CD14-positive monocyte (primary cell): ENCODE results near the gene PRC1. TPM values are rescaled to one million over a fixed set of nuclear protein-coding genes. Genes with fewer than 3 reads are reported as not detected.

ENCODE experiments used
- DNase-seq, 3 donors: peaks; one replicate each; pipeline ENCODE4 v3.0.0-alpha.2; 2011 to 2022
- H2AFZ ChIP-seq: 2 replicates; pipeline ENCODE4 v1.6.0; 2012; ENCODE audit warnings: mild to moderate bottlenecking, low read depth, low read length, inconsistent platforms; ENCODE audit not compliant: insufficient read depth, poor library complexity, severe bottlenecking
- H3K27ac ChIP-seq, 2 donors: 1 replicate in 1 of 2; 2 replicates in 1 of 2; pipeline ENCODE4 v1.5.1; 2012 to 2013; ENCODE audit warnings: low read length in 2 of 2, control low read depth in 1 of 2, inconsistent platforms in 1 of 2, low read depth in 1 of 2, mild to moderate bottlenecking in 1 of 2
- H3K27me3 ChIP-seq, 2 donors: one replicate each; pipeline versions ENCODE4 v1.6.0 to v1.6.1; 2011 to 2013; ENCODE audit warnings: low read length in 2 of 2; ENCODE audit not compliant: control insufficient read depth in 2 of 2, insufficient read depth in 2 of 2
- H3K36me3 ChIP-seq, 2 donors: replicated peaks in 1 of 2; 1 replicate in 1 of 2; 2 replicates in 1 of 2; pipeline versions ENCODE4 v1.5.1 to v1.6.1; 2012 to 2013; ENCODE audit warnings: low read length in 2 of 2, control low read depth in 1 of 2, inconsistent platforms in 1 of 2, mild to moderate bottlenecking in 1 of 2; ENCODE audit not compliant: insufficient read depth in 2 of 2, control insufficient read depth in 1 of 2
- H3K4me1 ChIP-seq, 2 donors: 1 replicate in 1 of 2; 2 replicates in 1 of 2; pipeline versions ENCODE4 v1.5.1 to v1.6.1; 2012 to 2013; ENCODE audit warnings: low read length in 2 of 2, control low read depth in 1 of 2, inconsistent platforms in 1 of 2, mild to moderate bottlenecking in 1 of 2, moderate library complexity in 1 of 2; ENCODE audit not compliant: insufficient read depth in 2 of 2, control insufficient read depth in 1 of 2
- H3K4me2 ChIP-seq: replicated peaks from 2 replicates; pipeline ENCODE3; 2012; ENCODE audit warnings: low read length, moderate library complexity, mild to moderate bottlenecking; ENCODE audit not compliant: poor library complexity, severe bottlenecking; ENCODE audit errors: extremely low read depth
- H3K4me3 ChIP-seq, 3 experiments: fragments of 200-600 bp in 1 of 3; sonication (generic) in 1 of 3; replicated peaks in 1 of 3; 1 replicate in 2 of 3; 2 replicates in 1 of 3; pipeline ENCODE4 v1.5.1; 2011 to 2013; ENCODE audit warnings: low read length in 3 of 3, mild to moderate bottlenecking in 3 of 3, control low read depth in 2 of 3, low read depth in 2 of 3, inconsistent platforms in 1 of 3, moderate library complexity in 1 of 3
- H3K79me2 ChIP-seq: 2 replicates; pipeline ENCODE4 v1.6.0; 2012; ENCODE audit warnings: mild to moderate bottlenecking, control low read depth, inconsistent platforms, low read length, moderate library complexity; ENCODE audit not compliant: insufficient read depth
- H3K9ac ChIP-seq: 2 replicates; pipeline ENCODE4 v1.6.0; 2017; ENCODE audit warnings: low read length, mild to moderate bottlenecking; ENCODE audit not compliant: insufficient read depth, poor library complexity, severe bottlenecking
- H3K9me3 ChIP-seq, 2 donors: replicated peaks in 1 of 2; 1 replicate in 1 of 2; 2 replicates in 1 of 2; pipeline versions ENCODE4 v1.5.1 to v1.6.1; 2012 to 2013; ENCODE audit warnings: low read length in 2 of 2, control low read depth in 1 of 2; ENCODE audit not compliant: control insufficient read depth in 1 of 2, insufficient read depth in 1 of 2
- H4K20me1 ChIP-seq: 2 replicates; pipeline ENCODE4 v1.6.0; 2012; ENCODE audit warnings: mild to moderate bottlenecking, low read length, control low read depth, moderate library complexity; ENCODE audit not compliant: insufficient read depth
- H3K27ac Mint-ChIP-seq, 7 donors: one replicate each; pipeline ENCODE4 v1.8.0; 2020; ENCODE audit warnings: mild to moderate bottlenecking in 7 of 7, mixed read lengths in 7 of 7, moderate library complexity in 6 of 7, inconsistent platforms in 2 of 7
- H3K27me3 Mint-ChIP-seq, 3 donors: one replicate each; pipeline ENCODE4 v1.8.0; 2021 to 2022; ENCODE audit warnings: low read depth in 3 of 3, mild to moderate bottlenecking in 3 of 3, mixed read lengths in 3 of 3, moderate library complexity in 3 of 3, inconsistent platforms in 1 of 3
- H3K36me3 Mint-ChIP-seq, 2 donors: one replicate each; pipeline ENCODE4 v1.8.0; 2020; ENCODE audit warnings: mixed read lengths in 2 of 2, inconsistent platforms in 1 of 2, mild to moderate bottlenecking in 1 of 2
- H3K4me1 Mint-ChIP-seq: one replicate; pipeline ENCODE4 v1.8.0; 2020; ENCODE audit warnings: mild to moderate bottlenecking, mixed read lengths
- H3K4me3 Mint-ChIP-seq, 2 donors: one replicate each; pipeline ENCODE4 v1.8.0; 2020; ENCODE audit warnings: mild to moderate bottlenecking in 2 of 2, mixed read lengths in 2 of 2, moderate library complexity in 1 of 2
- H3K9me3 Mint-ChIP-seq, 7 donors: one replicate each; pipeline ENCODE4 v1.8.0; 2020 to 2022; ENCODE audit warnings: mixed read lengths in 7 of 7, mild to moderate bottlenecking in 6 of 7, moderate library complexity in 6 of 7, inconsistent platforms in 2 of 7
- CTCF ChIP-seq: fragments of 200-600 bp; IDR thresholded peaks from one replicate; pipeline ENCODE4 v1.8.0; 2022; ENCODE audit warnings: antibody characterized with exemption, mild to moderate bottlenecking
- WGBS: methylation state at CpG from one replicate; pipeline ENCODE4 v1.1.5; 2013; ENCODE audit warnings: missing lambda C conversion rate; ENCODE audit not compliant: insufficient coverage; 5-methylcytosine and 5-hydroxymethylcytosine counted together
- intact Hi-C, 2 donors: fragments of 100-400 bp; cut with micrococcal nuclease; formaldehyde crosslinking; loops; one replicate each; pipeline versions ENCODE4 v1.15.0 to v1.15.1; 2023
- polyA plus RNA-seq, 3 donors: library from polyadenylated mRNA; depleted of rRNA in 1 of 3; unstranded in 2 of 3; stranded (reverse) in 1 of 3; fragments of 300-500 nt in 2 of 3; fragments of >200 nt in 1 of 3; fragmentation: Illumina TruSeq in 2 of 3; gene quantifications; 1 replicate in 2 of 3; 2 replicates in 1 of 3; pipeline ENCODE4 v1.2.3, GENCODE V29; 2012 to 2021

The PRC1 gene
- polyA plus RNA-seq, 3 donors = 1.6 to 6.9 (median 2.0) TPM

GRCh38 chr15:90968434-90968833 is 25.9 kb downstream of the PRC1 start:
- no peak for TF ChIP-seq CTCF
- Mint-ChIP-seq H3K9me3 (no peaks in the 10 kb centered on the region), H3K27ac (peak overlapping the region in 2 of 7 donors; percentile 11 to 73), H3K4me1 (no peaks in the 10 kb centered on the region), H3K36me3 (peaks cover 67 to 80% of the 10 kb centered on the region in 2 donors), H3K4me3 (no peak overlapping the region), H3K27me3 (no peaks in the 10 kb centered on the region)
- Histone ChIP-seq H3K79me2 (no peaks in the 10 kb centered on the region), H3K4me3 (no peak overlapping the region), H3K27me3 (no peaks in the 10 kb centered on the region), H3K27ac (no peak overlapping the region), H4K20me1 (no peaks in the 10 kb centered on the region), H3K4me1 (no peaks in the 10 kb centered on the region), H3K4me2 (no peak overlapping the region), H3K9me3 (no peaks in the 10 kb centered on the region), H3K9ac (no peak overlapping the region), H2AFZ (no peak overlapping the region), H3K36me3 (peaks cover 49 to 93% of the 10 kb centered on the region in 2 donors)
- no peak for DNase-seq
- no CpG with 5 or more reads among the region's 1 CpG for WGBS
- intact Hi-C loops = no loop called here

- H3K4me1 ChIP-seq = no peaks in the 10 kb centered on the region
- peaks cover 67 to 78% of the 10 kb centered on the region in 2 donors for H3K36me3 Mint-ChIP-seq
- no peaks in the 10 kb centered on the region for H3K9me3 ChIP-seq
- no peak overlapping the region for H3K4me2 ChIP-seq
- WGBS = 100% methylated on average over 2 of the region's 5 CpGs
- H3K9me3 Mint-ChIP-seq = no peaks in the 10 kb centered on the region
- DNase-seq = no peak
- no peak overlapping the region for H3K27ac Mint-ChIP-seq
- no peaks in the 10 kb centered on the region for H3K4me1 Mint-ChIP-seq
- no peak overlapping the region for H3K4me3 Mint-ChIP-seq
- no peak overlapping the region for H3K4me3 ChIP-seq
- H2AFZ ChIP-seq = no peak overlapping the region
- no peak overlapping the region for H3K9ac ChIP-seq
- no peaks in the 10 kb centered on the region for H3K79me2 ChIP-seq
- no peaks in the 10 kb centered on the region for H3K27me3 Mint-ChIP-seq
- no peak overlapping the region for H3K27ac ChIP-seq
- H3K27me3 ChIP-seq = no peaks in the 10 kb centered on the region
- H3K36me3 ChIP-seq = peaks cover 47 to 93% of the 10 kb centered on the region in 2 donors
- TF ChIP-seq CTCF = no peak
- H4K20me1 ChIP-seq = no peaks in the 10 kb centered on the region
- intact Hi-C loops = no loop called here
Measured at GRCh38 chr15:90967206-90967605, 27.1 kb downstream of the PRC1 start.
